Endothelial cell of umbilical vein (primary cell): ENCODE results near the gene PPM1L.

Experiments used
- POLR2A ChIP-seq: IDR thresholded peaks from 2 replicates; pipeline ENCODE4 v1.6.1; 2012; ENCODE audit warnings: low read depth, mild to moderate bottlenecking, control low read depth, low read length
- POLR2AphosphoS5 ChIP-seq: IDR thresholded peaks from 2 replicates; pipeline ENCODE4 v1.6.1; 2012; ENCODE audit warnings: low read depth, mild to moderate bottlenecking, control low read depth, low read length, moderate library complexity; ENCODE audit not compliant: insufficient read depth
- TF ChIP-seq, protein P1 (sequence below), 2 donors: IDR thresholded peaks; 1 replicate in 1 of 2; 2 replicates in 1 of 2; pipeline ENCODE4 v1.5.1; 2011; ENCODE audit warnings: low read length in 2 of 2, mild to moderate bottlenecking in 2 of 2, moderate library complexity in 2 of 2, control low read depth in 1 of 2, inconsistent platforms in 1 of 2, low read depth in 1 of 2; ENCODE audit not compliant: insufficient read depth in 1 of 2; ENCODE audit errors: extremely low read depth in 1 of 2

DNA sequence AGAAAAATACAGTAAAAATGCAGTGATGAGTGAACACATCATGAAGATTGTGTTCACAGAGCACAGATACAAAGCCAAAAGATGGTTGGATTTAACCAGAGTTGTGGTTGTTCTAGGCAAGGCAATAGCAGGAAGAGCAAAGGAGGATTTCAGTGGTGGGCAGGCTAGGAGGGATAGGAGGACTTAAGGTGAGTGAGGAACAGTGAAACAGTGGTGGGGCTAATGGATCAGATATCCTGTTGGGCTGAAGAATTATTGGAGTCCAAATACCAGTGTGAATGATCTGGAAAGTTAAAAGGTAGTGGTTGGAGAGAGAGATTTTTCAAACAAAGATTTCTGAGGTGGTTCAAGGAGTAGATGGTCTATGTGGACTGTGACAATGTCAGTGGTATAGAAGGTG is 240.8 kb downstream of the PPM1L start:
- TF ChIP-seq, protein P1, sequence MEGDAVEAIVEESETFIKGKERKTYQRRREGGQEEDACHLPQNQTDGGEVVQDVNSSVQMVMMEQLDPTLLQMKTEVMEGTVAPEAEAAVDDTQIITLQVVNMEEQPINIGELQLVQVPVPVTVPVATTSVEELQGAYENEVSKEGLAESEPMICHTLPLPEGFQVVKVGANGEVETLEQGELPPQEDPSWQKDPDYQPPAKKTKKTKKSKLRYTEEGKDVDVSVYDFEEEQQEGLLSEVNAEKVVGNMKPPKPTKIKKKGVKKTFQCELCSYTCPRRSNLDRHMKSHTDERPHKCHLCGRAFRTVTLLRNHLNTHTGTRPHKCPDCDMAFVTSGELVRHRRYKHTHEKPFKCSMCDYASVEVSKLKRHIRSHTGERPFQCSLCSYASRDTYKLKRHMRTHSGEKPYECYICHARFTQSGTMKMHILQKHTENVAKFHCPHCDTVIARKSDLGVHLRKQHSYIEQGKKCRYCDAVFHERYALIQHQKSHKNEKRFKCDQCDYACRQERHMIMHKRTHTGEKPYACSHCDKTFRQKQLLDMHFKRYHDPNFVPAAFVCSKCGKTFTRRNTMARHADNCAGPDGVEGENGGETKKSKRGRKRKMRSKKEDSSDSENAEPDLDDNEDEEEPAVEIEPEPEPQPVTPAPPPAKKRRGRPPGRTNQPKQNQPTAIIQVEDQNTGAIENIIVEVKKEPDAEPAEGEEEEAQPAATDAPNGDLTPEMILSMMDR (IDR thresholded peaks at IDR 0.05; ENCODE audit: extremely low read depth in 1 of 2, insufficient read depth in 1 of 2, low read depth in 1 of 2, low read length in 2 of 2), result no peak
- TF ChIP-seq POLR2AphosphoS5, result no peak
- TF ChIP-seq POLR2A, result no peak
